HepG2 (cell line): Measurements from ENCODE around the gene SLC8A2. TPM values are rescaled to one million over a fixed set of nuclear protein-coding genes. Genes with fewer than 3 reads are reported as not detected.

Experiments used
- EHMT2 ChIP-seq: fragments of 200-600 bp; sonication (generic); IDR thresholded peaks from 2 replicates; pipeline ENCODE4 v1.7.0; 2017; ENCODE audit warnings: antibody characterized with exemption, low read depth, low read length, borderline replicate concordance
- HMG20B ChIP-seq: conservative IDR thresholded peaks from 2 replicates; pipeline ENCODE4 v1.6.1; 2016; ENCODE audit warnings: missing genetic modification reagents, missing compliant biosample characterization
- JUNB ChIP-seq: sonication (generic); formaldehyde crosslinking; IDR thresholded peaks from 2 replicates; pipeline ENCODE4 v1.8.0; 2022; ENCODE audit warnings: missing genetic modification reagents, mild to moderate bottlenecking, borderline replicate concordance
- NFIC ChIP-seq: IDR thresholded peaks from 2 replicates; pipeline ENCODE4 v1.6.1; 2012; ENCODE audit warnings: mild to moderate bottlenecking, low read length, inconsistent platforms
- NPAS2 ChIP-seq: sonication (generic); formaldehyde crosslinking; IDR thresholded peaks from 2 replicates; pipeline ENCODE4 v1.8.0; 2022; ENCODE audit warnings: mild to moderate bottlenecking, missing genetic modification reagents, borderline replicate concordance
- PHF21A ChIP-seq: sonication (generic); formaldehyde crosslinking; IDR thresholded peaks from 2 replicates; pipeline ENCODE4 v1.5.0; 2020; ENCODE audit warnings: mild to moderate bottlenecking, missing genetic modification reagents
- SAP130 ChIP-seq: IDR thresholded peaks from 2 replicates; pipeline ENCODE4 v1.6.1; 2016; ENCODE audit warnings: low read depth
- SMAD3 ChIP-seq: sonication (generic); formaldehyde crosslinking; IDR thresholded peaks from 2 replicates; pipeline ENCODE4 v1.4.0; 2020; ENCODE audit warnings: missing genetic modification reagents
- TCF12 ChIP-seq, 2 experiments: fragments of 450-650 bp in 1 of 2; sonication (generic) in 1 of 2; formaldehyde crosslinking in 1 of 2; IDR thresholded peaks; 2 replicates each; pipeline versions ENCODE4 v1.6.1 to v1.8.0; 2017 to 2022; ENCODE audit warnings: antibody characterized with exemption in 1 of 2, mild to moderate bottlenecking in 1 of 2, missing genetic modification reagents in 1 of 2, moderate library complexity in 1 of 2
- ZNF44 ChIP-seq: sonication (generic); formaldehyde crosslinking; IDR thresholded peaks from 2 replicates; pipeline ENCODE4 v1.5.1; 2020; ENCODE audit warnings: mild to moderate bottlenecking, missing genetic modification reagents
- polyA plus RNA-seq, 8 experiments: library from polyadenylated mRNA; depleted of rRNA in 3 of 8; stranded (reverse) in 7 of 8; unstranded in 1 of 8; fragments of >200 nt; fragmentation: Illumina TruSeq in 4 of 8; extraction: Trizol in 4 of 8; gene quantifications; 2 replicates each; pipeline versions ENCODE4 v1.2.1 to v1.2.3, GENCODE V29; 2011 to 2016; ENCODE audit warnings: low read depth in 4 of 8, missing spikeins in 1 of 8, mixed read lengths in 1 of 8; ENCODE audit not compliant: insufficient read depth in 1 of 8
- total RNA-seq, 5 experiments: library from RNA; depleted of rRNA; stranded (reverse); fragments of >200 nt; fragmentation: Illumina TruSeq; extraction: Trizol; gene quantifications; 2 replicates each; pipeline ENCODE4 v1.2.3, GENCODE V29; 2016; ENCODE audit warnings: low read depth in 1 of 5
- TF ChIP-seq, protein P1 (sequence below): sonication (generic); formaldehyde crosslinking; IDR thresholded peaks from 2 replicates; pipeline ENCODE4 v1.9.0; 2021; ENCODE audit warnings: missing genetic modification reagents, borderline replicate concordance
- TF ChIP-seq, protein P2 (sequence below): sonication (generic); formaldehyde crosslinking; IDR thresholded peaks from 2 replicates; pipeline ENCODE4 v1.4.0; 2020; ENCODE audit warnings: missing genetic modification reagents, borderline replicate concordance
- TF ChIP-seq, protein P3 (sequence below): sonication (generic); formaldehyde crosslinking; IDR thresholded peaks from 2 replicates; pipeline ENCODE4 v1.5.0; 2020; ENCODE audit warnings: mild to moderate bottlenecking, missing genetic modification reagents
- TF ChIP-seq, protein P4 (sequence below): sonication (generic); formaldehyde crosslinking; IDR thresholded peaks from 2 replicates; pipeline ENCODE4 v1.8.0; 2022; ENCODE audit warnings: mild to moderate bottlenecking, missing genetic modification reagents; ENCODE audit not compliant: insufficient replicate concordance
- TF ChIP-seq, protein P5 (sequence below): fragments of 450-650 bp; IDR thresholded peaks from 2 replicates; pipeline ENCODE4 v1.6.1; 2017

The SLC8A2 gene
- total and polyA plus RNA-seq, 2 of the 13 experiments (the other 11 are each of a cell fraction or from before 2014, with no cell fraction given): 0.02 TPM; not detected in 1

DNA sequence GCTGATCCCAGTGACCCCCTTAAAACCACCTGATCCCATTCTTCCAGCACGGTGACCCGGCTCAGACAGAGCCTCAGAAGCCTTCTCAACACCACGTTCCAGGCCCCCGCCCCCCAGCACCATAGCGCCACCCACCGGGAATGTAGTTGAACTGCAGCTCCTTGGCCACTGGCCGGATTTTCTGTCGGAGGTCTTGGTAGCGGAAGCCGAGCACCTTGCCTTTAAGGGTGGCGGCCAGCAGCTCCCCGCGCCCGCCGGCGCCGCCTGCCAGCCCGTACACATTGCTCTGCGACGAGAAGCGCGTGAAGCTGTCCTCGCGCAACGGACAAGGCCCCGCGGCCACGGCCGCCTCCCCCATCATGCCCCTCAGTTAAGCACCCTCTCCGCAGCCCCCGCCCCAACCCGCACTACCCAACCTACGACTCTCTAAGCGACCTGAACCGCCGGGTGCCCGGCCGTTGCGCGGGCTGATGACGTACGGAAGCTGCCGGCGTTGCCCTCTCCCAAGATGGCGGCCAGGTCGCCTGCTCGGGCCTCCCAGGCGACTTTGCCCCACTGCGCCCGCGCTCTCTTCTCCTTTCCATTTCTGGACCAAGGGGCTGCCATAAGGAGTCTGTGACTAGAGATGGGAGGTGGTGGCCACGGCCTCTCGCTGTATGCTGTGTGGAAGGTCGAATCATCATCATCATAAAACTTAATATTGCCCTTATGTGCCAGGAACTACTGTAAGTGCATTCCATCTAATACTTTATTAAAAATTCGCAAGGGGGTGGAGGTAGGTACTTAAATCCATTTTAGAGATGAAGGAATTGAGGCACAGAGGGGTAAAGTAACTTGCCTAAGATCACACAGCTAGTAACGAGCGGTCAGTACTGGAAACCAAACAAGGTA, 12.4 kb upstream of the SLC8A2 start, which contains the start of gene KPTN (continued):
- TF ChIP-seq, protein P1, sequence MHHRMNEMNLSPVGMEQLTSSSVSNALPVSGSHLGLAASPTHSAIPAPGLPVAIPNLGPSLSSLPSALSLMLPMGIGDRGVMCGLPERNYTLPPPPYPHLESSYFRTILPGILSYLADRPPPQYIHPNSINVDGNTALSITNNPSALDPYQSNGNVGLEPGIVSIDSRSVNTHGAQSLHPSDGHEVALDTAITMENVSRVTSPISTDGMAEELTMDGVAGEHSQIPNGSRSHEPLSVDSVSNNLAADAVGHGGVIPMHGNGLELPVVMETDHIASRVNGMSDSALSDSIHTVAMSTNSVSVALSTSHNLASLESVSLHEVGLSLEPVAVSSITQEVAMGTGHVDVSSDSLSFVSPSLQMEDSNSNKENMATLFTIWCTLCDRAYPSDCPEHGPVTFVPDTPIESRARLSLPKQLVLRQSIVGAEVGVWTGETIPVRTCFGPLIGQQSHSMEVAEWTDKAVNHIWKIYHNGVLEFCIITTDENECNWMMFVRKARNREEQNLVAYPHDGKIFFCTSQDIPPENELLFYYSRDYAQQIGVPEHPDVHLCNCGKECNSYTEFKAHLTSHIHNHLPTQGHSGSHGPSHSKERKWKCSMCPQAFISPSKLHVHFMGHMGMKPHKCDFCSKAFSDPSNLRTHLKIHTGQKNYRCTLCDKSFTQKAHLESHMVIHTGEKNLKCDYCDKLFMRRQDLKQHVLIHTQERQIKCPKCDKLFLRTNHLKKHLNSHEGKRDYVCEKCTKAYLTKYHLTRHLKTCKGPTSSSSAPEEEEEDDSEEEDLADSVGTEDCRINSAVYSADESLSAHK (CRISPR knock-in tag): no peak
- TF ChIP-seq, protein P2, sequence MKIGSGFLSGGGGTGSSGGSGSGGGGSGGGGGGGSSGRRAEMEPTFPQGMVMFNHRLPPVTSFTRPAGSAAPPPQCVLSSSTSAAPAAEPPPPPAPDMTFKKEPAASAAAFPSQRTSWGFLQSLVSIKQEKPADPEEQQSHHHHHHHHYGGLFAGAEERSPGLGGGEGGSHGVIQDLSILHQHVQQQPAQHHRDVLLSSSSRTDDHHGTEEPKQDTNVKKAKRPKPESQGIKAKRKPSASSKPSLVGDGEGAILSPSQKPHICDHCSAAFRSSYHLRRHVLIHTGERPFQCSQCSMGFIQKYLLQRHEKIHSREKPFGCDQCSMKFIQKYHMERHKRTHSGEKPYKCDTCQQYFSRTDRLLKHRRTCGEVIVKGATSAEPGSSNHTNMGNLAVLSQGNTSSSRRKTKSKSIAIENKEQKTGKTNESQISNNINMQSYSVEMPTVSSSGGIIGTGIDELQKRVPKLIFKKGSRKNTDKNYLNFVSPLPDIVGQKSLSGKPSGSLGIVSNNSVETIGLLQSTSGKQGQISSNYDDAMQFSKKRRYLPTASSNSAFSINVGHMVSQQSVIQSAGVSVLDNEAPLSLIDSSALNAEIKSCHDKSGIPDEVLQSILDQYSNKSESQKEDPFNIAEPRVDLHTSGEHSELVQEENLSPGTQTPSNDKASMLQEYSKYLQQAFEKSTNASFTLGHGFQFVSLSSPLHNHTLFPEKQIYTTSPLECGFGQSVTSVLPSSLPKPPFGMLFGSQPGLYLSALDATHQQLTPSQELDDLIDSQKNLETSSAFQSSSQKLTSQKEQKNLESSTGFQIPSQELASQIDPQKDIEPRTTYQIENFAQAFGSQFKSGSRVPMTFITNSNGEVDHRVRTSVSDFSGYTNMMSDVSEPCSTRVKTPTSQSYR (CRISPR knock-in tag): 0 out of 2 replicates have a peak, but pooled peaks have one; percentile 13
- no peak for TF ChIP-seq NFIC
- TF ChIP-seq, protein P3, sequence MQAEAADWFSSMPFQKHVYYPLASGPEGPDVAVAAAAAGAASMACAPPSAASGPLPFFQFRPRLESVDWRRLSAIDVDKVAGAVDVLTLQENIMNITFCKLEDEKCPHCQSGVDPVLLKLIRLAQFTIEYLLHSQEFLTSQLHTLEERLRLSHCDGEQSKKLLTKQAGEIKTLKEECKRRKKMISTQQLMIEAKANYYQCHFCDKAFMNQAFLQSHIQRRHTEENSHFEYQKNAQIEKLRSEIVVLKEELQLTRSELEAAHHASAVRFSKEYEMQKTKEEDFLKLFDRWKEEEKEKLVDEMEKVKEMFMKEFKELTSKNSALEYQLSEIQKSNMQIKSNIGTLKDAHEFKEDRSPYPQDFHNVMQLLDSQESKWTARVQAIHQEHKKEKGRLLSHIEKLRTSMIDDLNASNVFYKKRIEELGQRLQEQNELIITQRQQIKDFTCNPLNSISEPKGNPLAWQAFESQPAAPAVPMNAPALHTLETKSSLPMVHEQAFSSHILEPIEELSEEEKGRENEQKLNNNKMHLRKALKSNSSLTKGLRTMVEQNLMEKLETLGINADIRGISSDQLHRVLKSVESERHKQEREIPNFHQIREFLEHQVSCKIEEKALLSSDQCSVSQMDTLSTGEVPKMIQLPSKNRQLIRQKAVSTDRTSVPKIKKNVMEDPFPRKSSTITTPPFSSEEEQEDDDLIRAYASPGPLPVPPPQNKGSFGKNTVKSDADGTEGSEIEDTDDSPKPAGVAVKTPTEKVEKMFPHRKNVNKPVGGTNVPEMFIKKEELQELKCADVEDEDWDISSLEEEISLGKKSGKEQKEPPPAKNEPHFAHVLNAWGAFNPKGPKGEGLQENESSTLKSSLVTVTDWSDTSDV: no peak
- TF ChIP-seq, protein P4, sequence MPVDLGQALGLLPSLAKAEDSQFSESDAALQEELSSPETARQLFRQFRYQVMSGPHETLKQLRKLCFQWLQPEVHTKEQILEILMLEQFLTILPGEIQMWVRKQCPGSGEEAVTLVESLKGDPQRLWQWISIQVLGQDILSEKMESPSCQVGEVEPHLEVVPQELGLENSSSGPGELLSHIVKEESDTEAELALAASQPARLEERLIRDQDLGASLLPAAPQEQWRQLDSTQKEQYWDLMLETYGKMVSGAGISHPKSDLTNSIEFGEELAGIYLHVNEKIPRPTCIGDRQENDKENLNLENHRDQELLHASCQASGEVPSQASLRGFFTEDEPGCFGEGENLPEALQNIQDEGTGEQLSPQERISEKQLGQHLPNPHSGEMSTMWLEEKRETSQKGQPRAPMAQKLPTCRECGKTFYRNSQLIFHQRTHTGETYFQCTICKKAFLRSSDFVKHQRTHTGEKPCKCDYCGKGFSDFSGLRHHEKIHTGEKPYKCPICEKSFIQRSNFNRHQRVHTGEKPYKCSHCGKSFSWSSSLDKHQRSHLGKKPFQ (CRISPR knock-in tag): no peak
- TF ChIP-seq JUNB: no peak
- no peak for TF ChIP-seq TCF12 (IDR thresholded peaks at IDR 0.05)
- peak; percentile 82; the same call in 1 of the 2 replicates for TF ChIP-seq TCF12 (CRISPR knock-in tag; IDR thresholded peaks at IDR 0.05)
- TF ChIP-seq EHMT2: no peak
- peak; percentile 67; the same call in 1 of the 2 replicates for TF ChIP-seq SAP130 (CRISPR knock-in tag)
- TF ChIP-seq HMG20B: no peak
- TF ChIP-seq SMAD3: no peak
- TF ChIP-seq PHF21A (CRISPR knock-in tag): peak; percentile 19; the same call in 1 of the 2 replicates
- TF ChIP-seq NPAS2 (CRISPR knock-in tag): no peak
- TF ChIP-seq, protein P5, sequence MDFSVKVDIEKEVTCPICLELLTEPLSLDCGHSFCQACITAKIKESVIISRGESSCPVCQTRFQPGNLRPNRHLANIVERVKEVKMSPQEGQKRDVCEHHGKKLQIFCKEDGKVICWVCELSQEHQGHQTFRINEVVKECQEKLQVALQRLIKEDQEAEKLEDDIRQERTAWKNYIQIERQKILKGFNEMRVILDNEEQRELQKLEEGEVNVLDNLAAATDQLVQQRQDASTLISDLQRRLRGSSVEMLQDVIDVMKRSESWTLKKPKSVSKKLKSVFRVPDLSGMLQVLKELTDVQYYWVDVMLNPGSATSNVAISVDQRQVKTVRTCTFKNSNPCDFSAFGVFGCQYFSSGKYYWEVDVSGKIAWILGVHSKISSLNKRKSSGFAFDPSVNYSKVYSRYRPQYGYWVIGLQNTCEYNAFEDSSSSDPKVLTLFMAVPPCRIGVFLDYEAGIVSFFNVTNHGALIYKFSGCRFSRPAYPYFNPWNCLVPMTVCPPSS: no peak
- no peak for TF ChIP-seq ZNF44 (CRISPR knock-in tag)
